GM18498 (cell line): Measurements from ENCODE around the gene EPB41L4A.
"Not testable (repeated sequence)": the region's sequence is repeated elsewhere in the genome, so short reads cannot be mapped to it uniquely, and the experiment has no call there.

Experiments used
- ATAC-seq: cut with Tn5 transposase; IDR thresholded peaks from one replicate; pipeline ENCODE4 v1.9.1; 2021; ENCODE audit warnings: mild to moderate bottlenecking, moderate library complexity; ENCODE audit not compliant: unreplicated experiment

EPB41L4A gene

DNA sequence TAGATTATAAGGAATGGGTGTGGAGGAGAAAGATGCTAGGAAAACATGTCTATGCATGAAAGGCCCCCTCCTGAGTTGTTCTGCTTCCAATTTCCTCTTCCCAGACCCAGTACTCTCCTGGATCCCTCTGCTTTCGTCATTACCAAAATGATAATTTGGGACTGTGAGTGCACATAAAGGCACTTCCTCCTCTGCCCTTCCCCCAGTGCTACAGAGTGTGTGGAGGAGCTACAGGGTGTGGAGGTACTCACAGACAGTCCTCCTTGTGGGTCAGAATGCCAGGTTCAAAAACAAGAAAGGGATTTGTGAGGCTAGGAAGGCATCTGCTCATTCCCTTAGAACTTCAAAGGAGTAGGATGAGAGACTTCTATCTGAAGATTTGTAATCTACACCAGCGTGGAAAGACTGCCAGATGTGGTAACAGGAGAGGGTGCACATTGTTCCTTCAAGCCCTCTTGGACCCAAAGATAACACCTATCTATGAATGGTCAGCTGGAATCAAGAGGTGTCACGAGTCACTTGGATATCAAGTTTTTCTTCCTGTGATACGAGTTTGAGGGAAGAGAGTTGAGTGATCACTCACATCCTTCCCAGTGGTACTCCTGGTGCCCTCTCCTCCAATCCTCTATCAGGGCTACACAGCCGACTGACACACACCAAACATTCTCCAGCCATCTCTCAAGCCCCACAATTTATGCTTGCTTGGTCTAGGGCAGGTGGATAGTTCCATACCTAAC, 201.1 kb downstream of the EPB41L4A start:
- ATAC-seq, result no peak

DNA sequence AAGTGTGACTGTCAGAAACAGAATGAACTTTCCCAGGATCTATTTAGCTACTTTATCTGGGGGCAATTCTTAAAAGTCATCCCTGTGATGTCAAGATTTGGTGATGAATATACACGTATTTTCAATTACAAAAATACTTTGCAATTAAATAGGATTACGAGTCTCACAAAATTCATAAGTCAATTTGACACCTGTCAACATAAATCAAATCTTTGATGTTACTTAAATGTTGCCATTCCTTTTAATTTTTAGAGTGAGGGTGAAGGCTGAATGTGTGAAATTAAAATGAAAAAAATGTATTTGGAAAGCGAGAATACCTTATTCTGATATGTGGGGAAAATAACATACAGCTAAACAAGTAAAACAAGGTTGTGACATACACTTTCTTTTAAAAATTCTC, 202.9 kb downstream of the EPB41L4A start:
- no peak for ATAC-seq

DNA sequence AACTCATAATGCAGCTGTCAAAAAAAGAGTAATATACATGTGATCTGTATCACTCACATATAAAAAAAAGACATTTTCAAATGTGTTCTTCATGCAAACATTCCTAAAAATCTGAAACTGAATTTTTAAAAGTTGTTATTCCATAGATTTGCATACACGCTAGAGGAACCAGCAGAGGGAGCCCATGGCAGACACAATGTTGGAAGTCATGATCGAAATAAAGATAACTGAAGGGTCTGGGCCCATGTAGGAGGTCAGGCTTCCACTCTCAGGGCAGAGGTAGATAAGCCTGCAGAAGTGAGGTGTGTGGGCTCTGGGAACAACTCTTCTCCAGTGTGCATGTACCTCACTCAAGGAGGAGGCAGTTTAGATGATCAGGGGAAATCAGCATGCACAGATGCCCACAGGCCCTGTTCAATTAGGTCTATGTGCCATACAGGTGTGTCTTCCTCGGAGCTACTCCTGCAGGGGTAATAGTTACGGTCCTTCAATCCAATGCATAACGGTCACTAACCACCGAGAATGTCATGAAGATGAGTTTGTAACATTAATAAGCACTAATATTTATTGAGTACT, 208.6 kb downstream of the EPB41L4A start:
- ATAC-seq, result no peak

DNA sequence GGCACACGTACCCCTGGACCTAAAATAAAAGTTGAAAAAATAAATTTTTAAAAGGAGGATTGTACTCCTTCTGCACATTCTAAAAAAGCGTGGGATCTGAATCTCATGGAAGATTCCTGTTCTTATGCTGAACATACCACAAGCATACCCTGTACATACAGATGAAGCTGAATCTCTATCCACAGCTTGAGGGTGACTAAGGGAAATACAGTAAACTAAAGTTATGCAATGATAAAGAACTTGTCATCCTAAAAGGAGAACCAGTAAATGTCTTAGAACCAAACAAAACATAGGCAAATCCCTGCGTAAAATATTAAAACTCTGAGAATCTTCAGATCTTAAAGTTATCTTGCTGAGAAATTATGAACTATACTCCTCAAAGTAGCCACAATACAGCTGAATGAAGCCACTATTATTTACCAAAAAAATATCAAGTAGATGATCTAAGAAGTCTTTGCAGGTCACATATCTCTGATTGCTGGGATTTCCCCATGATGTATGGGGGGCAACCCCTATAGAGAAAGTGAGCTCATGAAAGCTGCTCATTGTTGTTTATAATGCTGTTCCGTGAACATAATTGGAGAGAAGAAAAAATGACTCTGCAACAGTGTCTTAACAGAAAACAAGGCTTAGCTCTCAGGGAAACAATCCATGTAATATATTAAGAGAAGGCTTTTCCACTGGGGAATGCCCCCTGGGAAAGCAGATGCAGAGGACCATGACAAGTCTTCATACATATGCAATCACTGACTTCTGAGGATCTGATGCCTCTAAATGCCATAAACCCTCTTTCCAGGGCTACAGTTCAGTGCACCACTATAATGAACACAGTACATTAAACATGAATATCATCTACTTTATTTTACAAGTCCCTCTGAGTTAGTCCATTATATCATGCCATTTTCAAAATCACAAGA, 210.1 kb downstream of the EPB41L4A start:
- no peak for ATAC-seq

DNA sequence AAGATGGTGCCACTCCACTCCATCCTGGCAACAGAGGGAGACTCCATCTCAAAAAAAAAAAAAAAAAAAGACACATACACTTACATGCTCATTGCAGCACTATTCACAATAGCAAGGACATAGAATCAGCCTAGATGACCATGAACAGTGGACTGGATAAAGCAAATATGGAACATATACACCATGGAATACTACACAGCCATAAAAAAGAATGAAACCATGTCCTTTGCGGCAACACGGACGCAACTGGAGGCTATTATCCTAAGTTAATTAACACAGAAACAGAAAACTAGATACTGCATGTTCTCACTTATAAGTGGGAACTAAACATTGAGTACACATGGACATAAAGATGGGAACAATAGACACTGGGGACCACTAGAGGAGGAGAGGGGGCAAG, 210.9 kb downstream of the EPB41L4A start:
- ATAC-seq, result not testable (repeated sequence)

DNA sequence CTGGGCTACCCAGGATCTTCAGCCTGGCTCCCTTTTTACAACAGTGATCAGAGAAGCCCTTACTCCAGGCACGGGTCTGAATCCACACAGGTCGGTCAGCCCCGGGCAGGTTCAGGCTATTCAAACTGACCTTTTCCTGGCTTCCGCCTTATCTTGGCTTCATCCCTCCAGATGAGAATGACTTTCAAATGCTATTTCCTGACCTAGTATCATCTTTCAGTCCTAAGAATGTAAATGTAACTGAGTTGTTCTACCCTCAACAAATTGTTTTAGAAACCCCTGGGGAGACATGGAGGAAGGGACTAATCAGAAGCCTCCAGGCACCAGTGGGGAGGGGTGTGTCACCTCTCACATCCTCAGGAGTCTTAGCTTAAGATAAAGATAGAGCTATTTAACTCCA, 213.2 kb downstream of the EPB41L4A start:
- no peak for ATAC-seq

DNA sequence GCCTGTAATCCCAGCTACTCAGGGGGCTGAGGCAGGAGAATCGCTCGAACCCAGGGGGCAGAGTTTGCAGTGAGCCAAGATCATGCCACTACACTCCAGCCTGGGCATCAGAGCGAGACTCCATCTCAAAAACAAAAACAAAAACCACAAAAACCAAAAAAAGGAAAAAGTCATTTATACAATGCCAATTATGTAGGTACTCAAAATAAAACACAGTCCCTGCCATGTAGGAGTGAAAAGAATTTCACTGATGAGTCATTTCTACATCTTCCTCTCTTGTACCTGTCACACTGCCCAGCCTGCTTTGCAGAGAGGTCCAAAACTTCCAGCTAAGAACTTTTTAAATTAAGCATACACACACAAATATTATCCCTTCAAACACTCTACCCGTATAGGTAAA, 215.8 kb downstream of the EPB41L4A start:
- peak; percentile 47 for ATAC-seq

DNA sequence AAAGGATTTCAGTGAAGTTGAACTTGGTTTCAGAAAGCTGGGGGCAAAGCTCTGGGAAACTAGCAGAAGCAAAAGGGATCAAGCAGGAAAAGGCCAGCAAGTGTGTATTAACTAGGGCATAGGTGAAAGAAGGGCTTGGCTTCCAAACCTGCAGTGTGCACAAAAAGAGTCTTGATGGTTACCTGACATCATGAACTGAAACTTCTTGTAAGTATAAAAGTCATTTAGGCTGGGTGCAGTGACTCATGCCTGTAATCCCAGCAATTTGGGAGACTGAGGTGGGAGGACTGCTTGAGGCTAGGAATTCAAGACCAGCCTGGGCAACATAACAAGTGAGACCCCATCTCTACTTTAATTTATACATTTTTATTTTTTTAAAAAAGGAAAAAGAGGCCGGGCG, 216.4 kb downstream of the EPB41L4A start:
- no peak for ATAC-seq

DNA sequence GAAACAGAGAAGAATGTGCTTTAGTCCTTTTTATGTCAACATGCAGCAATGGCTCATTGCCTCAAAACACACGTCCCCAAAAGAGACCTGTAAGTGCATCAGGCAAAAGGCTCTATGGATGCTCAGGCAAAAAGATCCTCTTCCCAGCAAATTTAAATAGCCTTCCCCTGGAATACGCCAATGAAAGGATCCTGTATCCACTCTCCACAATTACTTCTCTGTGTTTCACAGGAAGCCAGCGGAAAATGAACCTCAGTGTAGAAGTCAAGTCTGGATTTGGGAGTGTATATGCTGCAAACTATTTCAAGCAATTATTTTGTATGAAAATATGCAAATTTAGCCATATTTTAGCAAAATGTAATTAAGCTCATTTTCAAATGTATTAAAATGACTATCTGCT, 217.9 kb downstream of the EPB41L4A start:
- ATAC-seq, result no peak

DNA sequence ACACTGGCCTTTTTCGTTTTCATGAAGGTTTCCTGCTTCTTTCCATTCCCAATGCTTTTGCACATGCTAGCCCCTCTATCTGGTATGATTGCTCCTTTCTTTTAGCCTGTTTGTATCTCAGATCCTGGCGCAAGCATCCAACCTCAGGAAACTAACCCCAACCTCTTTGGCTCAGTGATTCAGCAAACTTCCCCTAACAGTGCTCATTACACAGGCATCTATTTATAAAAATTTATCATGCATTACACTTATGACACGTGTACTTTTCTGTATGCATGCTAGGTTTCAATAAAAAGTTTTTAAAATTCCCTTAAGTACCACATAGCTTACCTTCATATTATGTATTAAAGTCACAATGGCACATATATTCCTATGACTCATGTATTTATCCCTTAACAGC, 218.9 kb downstream of the EPB41L4A start:
- no peak for ATAC-seq

DNA sequence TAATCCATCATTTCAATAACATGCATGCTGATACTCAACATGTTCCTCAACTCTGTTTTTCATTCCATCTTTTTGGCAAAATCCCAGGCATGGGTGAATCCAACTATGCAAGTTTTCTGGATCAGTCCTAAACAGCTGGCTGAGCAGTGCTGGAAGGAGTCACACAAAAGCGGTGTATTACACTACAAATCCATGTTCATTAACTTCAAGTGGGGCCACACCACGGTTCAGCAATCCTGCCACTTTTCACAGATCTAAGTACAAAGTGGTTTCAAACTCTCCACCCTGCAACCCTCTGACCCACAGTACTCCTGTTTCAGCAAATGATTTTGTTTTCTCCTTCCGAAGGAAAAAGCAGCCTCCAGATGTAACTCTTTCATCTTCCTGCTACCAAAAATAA, 222.5 kb downstream of the EPB41L4A start:
- no peak for ATAC-seq

DNA sequence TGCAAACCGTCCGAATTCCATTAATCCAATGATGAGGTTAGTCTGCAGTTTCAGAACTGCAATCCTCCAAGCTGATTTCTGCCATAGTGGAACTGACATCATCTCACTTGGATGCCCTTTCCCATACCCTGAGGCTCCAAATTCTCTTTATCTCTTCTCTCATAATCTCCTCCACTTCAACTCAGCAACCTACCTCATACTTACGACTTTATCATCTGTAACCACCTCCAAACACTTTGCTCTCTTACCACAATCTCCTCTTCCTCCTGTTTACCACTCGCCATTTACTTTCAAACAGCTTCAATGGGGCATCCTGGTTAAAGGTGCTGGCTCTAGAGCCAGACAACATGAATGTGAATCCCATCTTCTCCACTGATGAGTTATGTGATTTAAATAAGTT, 223.2 kb downstream of the EPB41L4A start:
- ATAC-seq, result no peak

DNA sequence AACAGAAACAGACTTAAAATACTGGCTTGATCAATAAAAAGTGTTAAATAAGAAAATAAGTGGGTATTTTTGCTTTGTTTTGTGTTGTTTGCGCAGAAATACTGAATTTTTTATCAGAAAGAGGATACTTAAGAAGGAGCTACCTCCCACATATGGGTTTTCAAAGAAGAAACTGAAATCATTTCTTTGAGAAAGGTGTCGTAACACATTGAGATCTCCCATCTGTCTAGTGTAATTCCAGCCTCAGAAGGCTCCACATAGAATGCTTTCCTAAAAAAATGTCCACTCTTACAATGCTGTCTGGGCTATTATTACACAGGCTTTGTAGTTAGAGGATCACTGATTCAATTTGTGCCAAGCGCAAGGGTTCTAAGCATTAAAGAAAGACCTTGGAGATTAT, 226.2 kb downstream of the EPB41L4A start:
- ATAC-seq, result no peak

DNA sequence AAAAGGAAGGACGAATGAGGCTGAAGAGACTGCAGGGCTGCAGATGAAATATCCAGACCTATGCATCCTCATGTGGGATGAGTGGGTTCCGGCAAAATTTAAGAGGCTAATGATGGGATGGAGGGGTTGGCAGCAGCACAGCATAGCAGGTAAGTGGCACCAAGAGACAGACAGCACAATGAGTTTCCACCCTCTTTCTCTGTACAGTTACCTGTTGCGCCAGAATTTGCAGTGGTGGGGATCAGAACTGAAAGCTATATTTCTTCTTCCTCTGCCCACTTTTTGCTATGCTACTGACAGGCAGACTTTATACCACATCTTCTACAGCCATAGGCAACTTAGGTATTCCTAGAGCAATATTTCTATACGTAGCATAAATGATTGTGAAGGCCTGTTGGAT, 227.0 kb downstream of the EPB41L4A start:
- ATAC-seq, result no peak

DNA sequence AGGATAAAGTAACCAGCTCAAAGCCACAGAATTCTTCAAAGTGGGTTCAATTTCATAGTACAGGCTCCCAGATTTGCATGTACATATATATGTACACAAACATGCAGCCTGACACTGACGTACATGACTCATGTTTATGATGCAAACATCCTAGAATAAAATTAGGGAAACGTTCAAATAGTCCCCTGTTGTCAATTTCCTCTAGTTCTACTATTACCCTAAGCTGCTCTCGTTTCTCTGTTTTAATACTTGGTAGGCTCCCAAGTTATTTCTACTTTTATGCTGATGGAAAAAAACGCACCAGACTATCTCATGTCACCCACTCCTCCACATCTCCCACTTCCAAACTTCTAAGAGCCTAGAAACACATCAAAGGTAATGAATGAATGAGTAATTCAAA, 229.7 kb downstream of the EPB41L4A start:
- ATAC-seq, result no peak

DNA sequence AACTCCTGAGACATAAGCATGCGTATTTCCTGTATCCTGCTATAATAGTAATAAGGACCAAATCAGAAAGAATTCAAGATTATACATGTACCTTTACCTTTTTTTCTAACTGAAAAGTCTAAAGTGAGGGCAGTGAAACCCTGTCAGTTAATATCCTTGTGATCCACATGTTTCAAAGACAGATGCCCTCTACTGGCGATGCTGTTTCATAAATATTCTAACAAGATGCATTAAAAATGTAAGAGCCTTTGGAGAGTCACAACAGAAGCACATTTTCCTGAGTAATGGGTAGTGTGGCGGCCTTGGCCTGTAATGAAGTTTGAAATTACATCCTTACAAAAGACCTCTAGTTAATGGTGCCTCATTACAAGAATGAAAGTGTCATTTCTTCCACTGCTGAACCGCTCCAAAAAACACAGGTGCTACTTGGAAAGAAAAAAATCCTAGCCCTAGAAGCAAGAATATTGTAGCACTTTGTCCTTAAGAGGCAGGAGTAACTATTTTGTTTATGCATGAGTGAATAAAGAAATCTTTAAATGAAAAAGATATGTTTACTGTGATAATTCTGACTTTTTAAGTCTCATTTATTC, 232.6 kb downstream of the EPB41L4A start:
- ATAC-seq, result no peak

DNA sequence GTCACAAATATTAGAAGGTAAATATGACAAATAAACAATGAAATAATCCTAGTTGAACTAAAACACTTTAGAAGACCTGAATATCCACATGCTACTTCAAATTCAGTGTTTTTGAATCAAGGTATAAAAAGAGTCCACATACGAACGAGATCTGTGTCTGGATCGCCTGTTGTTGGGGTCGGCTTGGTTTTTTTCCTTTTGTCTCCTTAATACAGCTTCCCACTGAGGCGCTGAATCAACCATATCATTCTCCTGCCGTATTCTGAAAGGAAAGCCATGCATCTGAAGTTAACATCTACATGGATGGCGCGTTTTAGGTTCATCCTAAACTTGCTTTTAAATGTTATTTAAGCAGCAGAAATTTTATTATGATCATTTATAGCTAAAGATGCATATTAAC, 235.2 kb downstream of the EPB41L4A start:
- ATAC-seq, result no peak

DNA sequence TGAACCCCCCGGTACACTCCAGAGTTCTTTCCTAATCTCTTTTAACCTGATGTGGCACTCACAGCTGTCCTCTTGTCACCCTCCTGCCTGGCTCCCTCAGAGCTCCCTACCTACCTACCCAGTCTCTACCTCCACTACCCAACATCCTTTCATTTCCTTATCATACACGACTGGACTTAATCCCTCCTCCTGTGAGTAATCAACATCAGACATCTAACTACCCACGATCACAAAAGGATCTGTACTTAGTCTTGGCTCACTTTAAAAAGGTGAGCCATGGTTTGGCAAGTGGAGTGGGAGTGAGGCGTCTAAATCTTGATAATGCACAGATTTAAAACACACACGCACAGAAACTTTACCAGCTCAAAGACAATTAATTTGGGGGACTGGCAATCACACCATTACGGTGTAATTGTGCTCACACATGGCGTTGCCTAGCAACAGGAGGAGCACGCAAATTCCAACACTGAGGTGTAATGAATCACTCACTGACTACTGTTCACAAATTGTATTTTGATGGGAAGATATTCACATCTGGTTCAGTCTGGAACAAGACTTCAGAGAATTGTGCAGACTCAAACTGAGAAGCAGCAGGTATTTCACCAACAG, 235.9 kb downstream of the EPB41L4A start:
- ATAC-seq, result no peak

DNA sequence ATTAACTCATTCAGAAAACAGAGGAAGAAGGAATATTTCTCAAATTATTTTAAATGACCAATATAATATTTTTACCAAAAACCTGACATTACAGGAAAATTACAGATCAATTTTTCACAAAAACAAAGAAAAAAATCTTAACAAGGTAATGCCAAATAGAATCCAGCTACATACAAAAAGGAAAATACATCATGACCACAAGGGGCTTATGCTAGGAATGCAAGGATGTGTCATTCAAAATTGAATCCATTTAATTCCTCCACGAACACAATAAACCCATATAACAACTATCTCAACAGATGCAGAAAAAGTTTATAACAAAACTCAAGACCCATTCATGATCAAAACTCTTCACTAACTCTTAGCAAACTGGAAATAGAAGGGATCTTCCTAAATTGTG, 239.8 kb downstream of the EPB41L4A start:
- ATAC-seq, result no peak

DNA sequence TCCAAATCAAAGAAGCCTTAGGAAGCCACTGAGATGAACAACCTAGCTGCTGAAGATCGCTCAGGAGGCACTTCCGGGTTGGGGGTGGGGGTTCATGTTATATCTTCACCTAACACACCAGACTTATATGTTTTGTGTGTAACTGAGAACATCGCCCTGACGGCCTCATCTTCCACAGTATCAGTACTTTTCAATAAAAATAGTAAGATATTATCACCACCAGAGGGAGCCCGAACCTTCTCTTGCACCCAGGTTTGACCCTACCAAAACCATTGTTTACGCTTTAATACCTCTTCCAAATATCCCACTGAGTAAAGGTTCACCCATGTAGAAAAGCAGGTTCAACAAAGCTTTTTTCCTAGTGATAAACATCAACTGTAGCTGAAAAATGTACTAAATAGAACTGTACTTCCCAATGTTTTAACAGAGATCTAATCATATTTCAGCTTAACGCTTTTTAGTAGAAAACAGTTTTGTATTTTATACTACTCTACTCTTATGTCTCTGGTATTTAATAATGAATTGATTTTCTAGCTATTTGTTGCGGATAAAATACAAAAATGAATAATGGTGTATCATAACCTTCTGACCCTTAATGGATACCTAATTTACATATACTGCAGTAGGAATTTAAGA, 244.0 kb downstream of the EPB41L4A start:
- ATAC-seq, result peak; percentile 87
